ENCODE results near the gene MCU.

The MCU gene

GRCh38 chr10:72852508-72852907 is 160.6 kb downstream of the MCU start:
- TF ChIP-seq MYC (IDR thresholded peaks at IDR 0.05; ENCODE audit: low read depth, low read length): no peak
- no peak for TF ChIP-seq POLR2A (IDR thresholded peaks at IDR 0.05; ENCODE audit: extremely low read depth, insufficient read length)
- peak; percentile 11 for DNase-seq (ENCODE audit: low read depth)
- no peak overlapping the region for H3K4me3 ChIP-seq (ENCODE audit: low read depth, low read length)

GRCh38 chr10:72855129-72855528 is 163.2 kb downstream of the MCU start:
- DNase-seq (ENCODE audit: low read depth): no peak
- no peak overlapping the region for H3K4me3 ChIP-seq (ENCODE audit: low read depth, low read length)
- TF ChIP-seq, protein P1, sequence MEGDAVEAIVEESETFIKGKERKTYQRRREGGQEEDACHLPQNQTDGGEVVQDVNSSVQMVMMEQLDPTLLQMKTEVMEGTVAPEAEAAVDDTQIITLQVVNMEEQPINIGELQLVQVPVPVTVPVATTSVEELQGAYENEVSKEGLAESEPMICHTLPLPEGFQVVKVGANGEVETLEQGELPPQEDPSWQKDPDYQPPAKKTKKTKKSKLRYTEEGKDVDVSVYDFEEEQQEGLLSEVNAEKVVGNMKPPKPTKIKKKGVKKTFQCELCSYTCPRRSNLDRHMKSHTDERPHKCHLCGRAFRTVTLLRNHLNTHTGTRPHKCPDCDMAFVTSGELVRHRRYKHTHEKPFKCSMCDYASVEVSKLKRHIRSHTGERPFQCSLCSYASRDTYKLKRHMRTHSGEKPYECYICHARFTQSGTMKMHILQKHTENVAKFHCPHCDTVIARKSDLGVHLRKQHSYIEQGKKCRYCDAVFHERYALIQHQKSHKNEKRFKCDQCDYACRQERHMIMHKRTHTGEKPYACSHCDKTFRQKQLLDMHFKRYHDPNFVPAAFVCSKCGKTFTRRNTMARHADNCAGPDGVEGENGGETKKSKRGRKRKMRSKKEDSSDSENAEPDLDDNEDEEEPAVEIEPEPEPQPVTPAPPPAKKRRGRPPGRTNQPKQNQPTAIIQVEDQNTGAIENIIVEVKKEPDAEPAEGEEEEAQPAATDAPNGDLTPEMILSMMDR (IDR thresholded peaks at IDR 0.05; ENCODE audit: low read depth, low read length): no peak
- TF ChIP-seq MYC (IDR thresholded peaks at IDR 0.05; ENCODE audit: low read depth, low read length): no peak
- TF ChIP-seq, protein P2, sequence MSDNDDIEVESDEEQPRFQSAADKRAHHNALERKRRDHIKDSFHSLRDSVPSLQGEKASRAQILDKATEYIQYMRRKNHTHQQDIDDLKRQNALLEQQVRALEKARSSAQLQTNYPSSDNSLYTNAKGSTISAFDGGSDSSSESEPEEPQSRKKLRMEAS (IDR thresholded peaks at IDR 0.05; ENCODE audit: low read depth, low read length): no peak
- no peak for TF ChIP-seq POLR2A (IDR thresholded peaks at IDR 0.05; ENCODE audit: extremely low read depth, insufficient read length)

DNA sequence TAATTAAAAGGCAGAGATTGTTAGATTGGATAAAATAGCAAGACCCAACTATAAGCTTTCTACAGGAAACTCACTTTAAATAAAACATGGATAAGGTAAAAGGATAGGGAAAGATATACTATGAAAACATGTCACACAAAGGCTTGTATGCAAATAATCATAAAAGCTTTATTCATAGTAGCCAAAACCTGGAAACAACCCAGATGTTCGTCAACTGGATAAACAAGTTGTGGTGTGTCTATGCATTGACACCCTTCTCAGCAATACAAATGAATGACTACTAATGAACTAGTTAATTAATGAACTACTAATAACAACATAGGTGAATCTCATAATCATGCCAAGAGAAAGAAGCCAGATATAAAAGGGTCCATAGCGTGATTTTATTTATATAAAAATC is 163.8 kb downstream of the MCU start:
- DNase-seq (ENCODE audit: low read depth): no peak
- TF ChIP-seq POLR2A (IDR thresholded peaks at IDR 0.05; ENCODE audit: extremely low read depth, insufficient read length): no peak
- TF ChIP-seq, protein P2 (IDR thresholded peaks at IDR 0.05; ENCODE audit: low read depth, low read length): no peak
- no peak for TF ChIP-seq MYC (IDR thresholded peaks at IDR 0.05; ENCODE audit: low read depth, low read length)
- TF ChIP-seq, protein P1 (IDR thresholded peaks at IDR 0.05; ENCODE audit: low read depth, low read length): no peak
- H3K4me3 ChIP-seq (ENCODE audit: low read depth, low read length): no peak overlapping the region

GRCh38 chr10:72858067-72858466 is 166.1 kb downstream of the MCU start:
- TF ChIP-seq, protein P1 (IDR thresholded peaks at IDR 0.05; ENCODE audit: low read depth, low read length): no peak
- TF ChIP-seq, protein P2 (IDR thresholded peaks at IDR 0.05; ENCODE audit: low read depth, low read length): no peak
- TF ChIP-seq MYC (IDR thresholded peaks at IDR 0.05; ENCODE audit: low read depth, low read length) (no peak), POLR2A (IDR thresholded peaks at IDR 0.05; ENCODE audit: extremely low read depth, insufficient read length) (no peak)
- DNase-seq (ENCODE audit: low read depth): no peak
- no peak overlapping the region for H3K4me3 ChIP-seq (ENCODE audit: low read depth, low read length)

DNA sequence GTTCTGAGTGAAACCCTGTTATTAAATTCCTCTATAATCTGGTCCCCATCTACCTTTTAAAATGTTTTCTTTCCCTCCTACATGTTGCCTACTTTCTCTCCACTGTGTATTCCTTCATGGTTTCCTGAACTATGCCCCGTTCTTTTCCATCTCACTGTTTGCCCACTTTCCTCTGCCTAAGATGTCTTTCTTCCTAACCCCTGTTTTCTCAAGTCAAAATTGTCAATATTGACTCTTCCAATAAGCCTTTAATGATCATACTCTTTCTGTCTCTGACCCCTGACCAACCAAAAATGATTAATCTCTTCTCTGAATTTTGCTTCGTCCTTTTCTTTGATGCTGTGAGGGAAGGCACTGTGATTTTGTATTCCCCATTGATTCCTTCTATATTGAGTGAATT is 171.0 kb downstream of the MCU start:
- no peak for DNase-seq (ENCODE audit: low read depth)
- no peak overlapping the region for H3K4me3 ChIP-seq (ENCODE audit: low read depth, low read length)
- TF ChIP-seq, protein P1 (IDR thresholded peaks at IDR 0.05; ENCODE audit: low read depth, low read length): no peak
- no peak for TF ChIP-seq POLR2A (IDR thresholded peaks at IDR 0.05; ENCODE audit: extremely low read depth, insufficient read length)
- TF ChIP-seq, protein P2 (IDR thresholded peaks at IDR 0.05; ENCODE audit: low read depth, low read length): no peak

DNA sequence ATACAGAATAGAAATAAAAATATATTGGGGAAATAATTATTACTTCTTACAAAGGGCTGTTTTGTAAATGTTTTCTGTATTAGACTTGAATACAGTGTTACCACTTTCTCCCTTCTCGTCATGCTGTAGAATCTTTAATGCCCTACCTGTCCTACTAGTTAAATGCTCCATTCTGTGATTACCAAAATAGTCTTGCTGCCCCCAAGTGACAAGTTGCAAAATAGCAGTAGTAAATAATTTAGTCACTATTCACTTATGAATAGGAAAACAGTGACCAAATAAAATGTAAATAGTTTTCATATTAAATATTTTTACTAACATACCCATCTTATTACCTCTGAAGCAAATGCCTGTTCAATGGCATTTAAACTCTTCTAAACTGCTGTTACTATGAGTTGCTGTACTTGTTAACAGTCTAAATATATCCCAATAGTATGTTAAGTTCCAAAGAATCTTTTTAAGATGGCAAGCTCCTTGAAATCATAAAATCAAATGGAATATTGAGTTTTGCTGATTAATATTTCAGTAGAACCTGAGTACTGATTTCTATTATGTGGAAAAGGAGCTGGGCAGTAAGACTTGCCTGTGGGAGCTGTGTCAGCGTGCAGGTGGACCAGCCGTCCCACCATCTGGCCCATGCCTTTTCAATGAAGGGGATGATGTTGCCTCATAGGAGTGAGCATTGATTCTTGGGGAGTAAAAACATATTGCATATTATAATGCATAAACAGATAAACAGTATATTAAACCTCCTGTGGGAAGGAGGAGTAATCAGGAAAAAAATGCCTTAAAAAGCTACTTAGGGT is 183.5 kb downstream of the MCU start:
- TF ChIP-seq, protein P1 (IDR thresholded peaks at IDR 0.05; ENCODE audit: low read depth, low read length): peak; percentile 43
- no peak for TF ChIP-seq MYC (IDR thresholded peaks at IDR 0.05; ENCODE audit: low read depth, low read length)
- TF ChIP-seq POLR2A (IDR thresholded peaks at IDR 0.05; ENCODE audit: extremely low read depth, insufficient read length): no peak
- DNase-seq (ENCODE audit: low read depth): peak; percentile 59
- H3K4me3 ChIP-seq (ENCODE audit: low read depth, low read length): no peak overlapping the region
